ENCODE results near the gene DTX3.

DTX3 gene

DNA sequence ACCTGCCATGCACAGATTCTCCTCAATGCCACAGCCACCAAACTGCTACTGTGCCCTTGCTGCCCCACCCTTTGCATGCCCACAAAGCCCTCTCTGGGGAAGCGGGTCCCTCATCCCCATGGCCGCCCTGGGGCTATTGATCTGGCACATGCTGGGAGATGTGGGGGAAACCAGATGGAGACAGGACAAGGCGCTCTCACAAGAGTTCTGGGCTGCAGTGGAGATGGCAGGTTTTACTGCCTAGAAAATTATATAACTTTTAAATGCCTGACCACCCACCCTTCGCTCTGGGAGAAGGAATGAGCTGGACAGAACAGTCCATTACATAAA lies 24.2 kb upstream of the DTX3 start:
- POLR2A ChIA-PET: interaction anchor here (1.0 kb wide), 1 partner anchor 23 kb away, joined by 3 read pairs; no protein-coding TSS in a partner anchor
- H3K4me3 ChIP-seq (ENCODE audit: low read depth, low read length): no peak overlapping the region
- no peak for DNase-seq (ENCODE audit: low read depth, low spot score)
- TF ChIP-seq, protein P1, sequence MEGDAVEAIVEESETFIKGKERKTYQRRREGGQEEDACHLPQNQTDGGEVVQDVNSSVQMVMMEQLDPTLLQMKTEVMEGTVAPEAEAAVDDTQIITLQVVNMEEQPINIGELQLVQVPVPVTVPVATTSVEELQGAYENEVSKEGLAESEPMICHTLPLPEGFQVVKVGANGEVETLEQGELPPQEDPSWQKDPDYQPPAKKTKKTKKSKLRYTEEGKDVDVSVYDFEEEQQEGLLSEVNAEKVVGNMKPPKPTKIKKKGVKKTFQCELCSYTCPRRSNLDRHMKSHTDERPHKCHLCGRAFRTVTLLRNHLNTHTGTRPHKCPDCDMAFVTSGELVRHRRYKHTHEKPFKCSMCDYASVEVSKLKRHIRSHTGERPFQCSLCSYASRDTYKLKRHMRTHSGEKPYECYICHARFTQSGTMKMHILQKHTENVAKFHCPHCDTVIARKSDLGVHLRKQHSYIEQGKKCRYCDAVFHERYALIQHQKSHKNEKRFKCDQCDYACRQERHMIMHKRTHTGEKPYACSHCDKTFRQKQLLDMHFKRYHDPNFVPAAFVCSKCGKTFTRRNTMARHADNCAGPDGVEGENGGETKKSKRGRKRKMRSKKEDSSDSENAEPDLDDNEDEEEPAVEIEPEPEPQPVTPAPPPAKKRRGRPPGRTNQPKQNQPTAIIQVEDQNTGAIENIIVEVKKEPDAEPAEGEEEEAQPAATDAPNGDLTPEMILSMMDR (IDR thresholded peaks at IDR 0.05; ENCODE audit: insufficient read depth, low read length, missing control alignments): no peak
- CTCF ChIA-PET: interaction anchor here (0.8 to 12.4 kb wide), 10 partner anchors 12 to 324 kb away, joined by 3 to 214 read pairs (median 77); partner anchors contain the start of genes ARHGEF25, B4GALNT1 and PIP4K2C

DNA sequence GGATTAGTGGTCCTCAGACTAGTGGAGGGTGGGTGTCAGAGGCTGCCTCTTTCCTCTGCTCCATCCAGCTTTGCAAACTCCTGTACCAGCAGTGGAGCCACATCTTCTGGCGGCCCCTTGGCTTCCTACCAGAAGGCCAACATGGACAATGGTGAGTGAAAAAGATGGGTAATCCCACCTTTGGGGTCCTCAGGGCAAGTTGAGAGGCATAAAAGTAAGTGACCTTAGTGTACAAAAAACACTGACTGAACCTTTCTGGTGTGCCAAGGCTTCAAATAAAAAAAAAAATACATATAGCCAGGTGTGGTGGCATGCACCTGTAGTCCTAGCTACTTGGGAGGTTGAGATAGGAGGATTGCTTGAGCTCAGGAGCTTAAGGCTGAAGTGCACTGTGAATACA lies 22.8 kb upstream of the DTX3 start:
- POLR2A ChIA-PET: no interaction called here
- TF ChIP-seq, protein P1 (IDR thresholded peaks at IDR 0.05; ENCODE audit: insufficient read depth, low read length, missing control alignments): no peak
- CTCF ChIA-PET: interaction anchor here (0.8 to 12.4 kb wide), 16 partner anchors 13 to 324 kb away, joined by 3 to 214 read pairs (median 9); partner anchors contain the start of genes ARHGEF25, B4GALNT1, DTX3 and PIP4K2C
- no peak for DNase-seq (ENCODE audit: low read depth, low spot score)
- no peak overlapping the region for H3K4me3 ChIP-seq (ENCODE audit: low read depth, low read length)

DNA sequence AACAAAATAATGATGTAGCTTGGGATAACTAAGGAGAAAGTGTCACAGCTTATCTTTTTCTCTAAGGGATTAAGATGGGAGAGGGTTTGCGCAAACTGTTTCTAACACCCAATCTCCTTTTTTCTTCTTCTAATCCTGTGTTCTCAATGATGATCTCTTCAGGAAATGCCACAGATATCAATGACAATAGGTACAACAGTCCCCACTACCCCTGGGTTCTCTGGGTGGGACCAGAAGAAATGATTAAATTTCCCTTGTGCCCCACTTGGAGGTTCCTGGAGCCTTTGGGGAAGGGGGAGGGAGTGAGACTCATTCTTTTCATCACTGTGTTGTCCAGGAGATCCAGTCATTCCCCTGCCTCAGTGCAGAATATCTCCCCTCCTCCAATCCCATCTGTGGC lies 22.2 kb upstream of the DTX3 start:
- TF ChIP-seq, protein P1 (IDR thresholded peaks at IDR 0.05; ENCODE audit: insufficient read depth, low read length, missing control alignments): no peak
- ChIA-PET CTCF (interaction anchor here (0.7 to 12.4 kb wide), 27 partner anchors 12 to 323 kb away, joined by 3 to 214 read pairs (median 9); partner anchors contain the start of genes AGAP2, ARHGEF25, B4GALNT1 and DCTN2), POLR2A (no interaction called here)
- no peak overlapping the region for H3K4me3 ChIP-seq (ENCODE audit: low read depth, low read length)
- DNase-seq (ENCODE audit: low read depth, low spot score): no peak

DNA sequence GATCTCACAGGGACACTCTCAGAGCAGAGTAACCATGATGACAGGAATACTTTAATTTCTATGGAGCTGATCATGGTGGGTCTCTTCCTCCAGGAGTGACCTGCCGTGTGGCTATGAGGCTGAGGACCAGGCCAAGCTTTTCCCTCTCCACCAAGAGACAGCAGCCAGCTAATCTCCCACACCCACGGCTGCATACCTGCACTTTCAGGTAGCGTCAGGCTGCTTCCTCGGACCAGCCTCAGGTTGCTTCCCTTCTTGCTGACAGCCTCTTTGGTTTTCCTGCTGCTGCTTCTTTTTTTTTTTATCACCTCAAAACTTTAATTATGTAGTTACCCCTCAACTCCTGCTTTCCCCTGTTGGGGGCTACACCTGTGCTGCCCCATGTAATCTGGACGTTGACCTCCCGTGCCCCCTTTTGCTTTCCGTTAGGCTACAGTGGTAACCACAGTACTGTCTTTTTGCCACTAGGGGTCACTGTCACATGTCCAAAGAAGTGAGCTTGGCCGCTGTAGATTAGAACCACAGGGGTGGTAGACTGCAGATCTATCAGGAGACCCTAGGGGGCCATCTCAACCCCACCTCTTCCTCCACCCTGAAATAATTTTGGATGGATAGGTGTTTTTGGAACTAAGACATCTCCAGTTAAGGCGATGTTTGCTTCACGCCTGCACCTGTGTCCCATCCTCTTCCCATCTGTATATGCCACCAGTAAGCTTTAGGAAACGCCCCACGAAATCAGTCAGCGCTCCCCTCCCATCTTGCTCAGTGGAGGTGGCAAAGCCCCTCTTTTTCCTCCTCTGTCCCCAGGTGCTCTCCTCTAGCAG lies 21.4 kb upstream of the DTX3 start:
- ChIA-PET POLR2A (interaction anchor here (0.8 kb wide), 1 partner anchor 1439 kb away, joined by 3 read pairs; no protein-coding TSS in a partner anchor), CTCF (interaction anchor here (0.6 to 12.4 kb wide), 39 partner anchors 12 to 322 kb away, joined by 3 to 214 read pairs (median 6); partner anchors contain the start of genes AGAP2, ARHGEF25, B4GALNT1 and DCTN2)
- no peak overlapping the region for H3K4me3 ChIP-seq (ENCODE audit: low read depth, low read length)
- no peak for DNase-seq (ENCODE audit: low read depth, low spot score)
- TF ChIP-seq, protein P1 (IDR thresholded peaks at IDR 0.05; ENCODE audit: insufficient read depth, low read length, missing control alignments): peak; percentile 85

DNA sequence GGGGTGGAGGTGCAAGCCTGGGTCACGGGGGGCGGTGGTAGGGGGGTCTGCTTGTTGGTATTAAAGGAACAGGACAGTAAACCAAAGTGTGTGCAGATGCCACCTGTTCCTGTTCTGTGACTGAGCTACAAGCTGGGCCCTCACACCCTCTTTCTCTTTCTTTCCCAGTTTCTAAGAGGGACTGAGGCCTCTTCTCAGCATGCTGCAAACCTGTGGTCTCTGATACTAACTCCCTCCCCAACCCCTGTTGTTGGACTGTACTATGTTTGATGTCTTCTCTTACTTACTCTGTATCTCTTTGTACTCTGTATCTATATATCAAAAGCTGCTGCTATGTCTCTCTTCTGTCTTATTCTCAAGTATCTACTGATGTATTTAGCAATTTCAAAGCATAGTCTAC lies 20.6 kb upstream of the DTX3 start:
- no peak overlapping the region for H3K4me3 ChIP-seq (ENCODE audit: low read depth, low read length)
- TF ChIP-seq, protein P1 (IDR thresholded peaks at IDR 0.05; ENCODE audit: insufficient read depth, low read length, missing control alignments): no peak
- ChIA-PET POLR2A (no interaction called here), CTCF (interaction anchor here (0.8 to 12.4 kb wide), 32 partner anchors 11 to 322 kb away, joined by 3 to 214 read pairs (median 7); partner anchors contain the start of genes AGAP2, ARHGEF25, B4GALNT1 and DCTN2)
- no peak for DNase-seq (ENCODE audit: low read depth, low spot score)

DNA sequence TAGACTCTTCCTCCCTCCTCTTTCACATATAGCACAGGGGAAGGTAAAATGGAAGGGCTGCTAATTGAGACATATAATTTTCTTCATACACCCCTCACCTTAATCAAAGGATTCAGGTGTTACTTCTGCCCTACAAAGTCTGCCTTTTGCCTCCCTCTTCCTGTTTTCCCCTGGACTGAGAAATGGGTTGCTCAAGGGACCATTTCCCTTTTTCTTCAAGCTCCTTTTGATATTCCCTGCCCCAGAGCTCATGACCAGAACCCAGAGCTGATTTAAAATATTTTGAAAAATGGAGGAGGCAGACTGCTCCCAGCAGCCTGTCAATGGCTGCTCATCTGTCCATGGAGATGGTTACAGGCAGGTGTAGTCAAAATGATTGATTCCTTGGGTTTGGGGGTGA lies 19.9 kb upstream of the DTX3 start:
- TF ChIP-seq, protein P1 (IDR thresholded peaks at IDR 0.05; ENCODE audit: insufficient read depth, low read length, missing control alignments): no peak
- no peak for DNase-seq (ENCODE audit: low read depth, low spot score)
- CTCF ChIA-PET: interaction anchor here (0.8 to 12.4 kb wide), 22 partner anchors 10 to 321 kb away, joined by 3 to 214 read pairs (median 13); partner anchors contain the start of genes AGAP2, ARHGEF25, B4GALNT1 and DTX3
- POLR2A ChIA-PET: no interaction called here
- H3K4me3 ChIP-seq (ENCODE audit: low read depth, low read length): no peak overlapping the region

Measured in AG04449 (cell line).